GM13976 (cell line): Measurements from ENCODE around the gene ZDHHC14.
"Not testable (repeated sequence)": the region's sequence is repeated elsewhere in the genome, so short reads cannot be mapped to it uniquely, and the experiment has no call there.

ENCODE experiments used
- DNase-seq: peaks from one replicate; pipeline ENCODE4 v3.0.0; 2012; ENCODE audit warnings: low spot score
- in situ Hi-C: fragments of 300-500 bp; cut with MboI; formaldehyde crosslinking; loops from one replicate; pipeline ENCODE4 v1.12.0; 2022; ENCODE audit warnings: low sequenced_read_pairs, mixed read lengths, inconsistent platforms; ENCODE audit not compliant: unreplicated experiment
- TF ChIP-seq, protein P1 (sequence below): IDR thresholded peaks from 2 replicates; pipeline ENCODE4 v1.5.1; 2012; ENCODE audit warnings: borderline replicate concordance, mild to moderate bottlenecking; ENCODE audit not compliant: insufficient read depth; ENCODE audit errors: extremely low read depth, missing control alignments, control extremely low read depth

Gene ZDHHC14

DNA sequence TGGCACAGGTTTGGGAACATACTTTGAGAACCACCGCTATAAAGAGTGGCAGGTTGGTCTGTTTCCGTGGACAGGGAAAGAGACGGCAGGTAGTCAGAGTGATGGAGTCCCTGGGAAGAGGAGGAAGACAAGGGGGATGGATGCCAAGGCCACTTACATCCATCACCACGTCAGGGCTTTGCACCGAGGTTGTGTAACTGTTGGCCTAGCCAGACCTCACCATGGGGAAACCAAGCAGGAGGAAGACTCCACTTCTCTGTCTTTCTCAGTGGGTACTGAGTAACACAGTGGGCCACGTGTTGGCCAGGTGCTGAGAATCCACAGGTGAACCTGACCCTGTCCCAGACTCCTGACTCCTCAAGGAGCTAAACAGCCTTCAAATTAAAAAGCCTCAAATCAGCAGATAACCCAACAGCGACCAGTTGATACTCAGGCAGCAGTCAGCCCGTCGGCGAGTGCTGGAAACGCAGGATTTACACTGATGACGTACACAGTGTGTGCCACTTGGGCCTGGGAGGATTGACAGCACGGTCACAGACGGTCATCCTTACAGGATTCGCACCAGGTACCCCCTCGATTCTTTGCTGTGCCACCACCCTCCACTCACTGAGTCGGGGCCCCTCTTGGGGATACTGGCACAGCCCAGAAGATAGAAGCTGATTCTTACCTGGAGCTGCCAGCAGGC is 307.4 kb downstream of the ZDHHC14 start:
- TF ChIP-seq, protein P1, sequence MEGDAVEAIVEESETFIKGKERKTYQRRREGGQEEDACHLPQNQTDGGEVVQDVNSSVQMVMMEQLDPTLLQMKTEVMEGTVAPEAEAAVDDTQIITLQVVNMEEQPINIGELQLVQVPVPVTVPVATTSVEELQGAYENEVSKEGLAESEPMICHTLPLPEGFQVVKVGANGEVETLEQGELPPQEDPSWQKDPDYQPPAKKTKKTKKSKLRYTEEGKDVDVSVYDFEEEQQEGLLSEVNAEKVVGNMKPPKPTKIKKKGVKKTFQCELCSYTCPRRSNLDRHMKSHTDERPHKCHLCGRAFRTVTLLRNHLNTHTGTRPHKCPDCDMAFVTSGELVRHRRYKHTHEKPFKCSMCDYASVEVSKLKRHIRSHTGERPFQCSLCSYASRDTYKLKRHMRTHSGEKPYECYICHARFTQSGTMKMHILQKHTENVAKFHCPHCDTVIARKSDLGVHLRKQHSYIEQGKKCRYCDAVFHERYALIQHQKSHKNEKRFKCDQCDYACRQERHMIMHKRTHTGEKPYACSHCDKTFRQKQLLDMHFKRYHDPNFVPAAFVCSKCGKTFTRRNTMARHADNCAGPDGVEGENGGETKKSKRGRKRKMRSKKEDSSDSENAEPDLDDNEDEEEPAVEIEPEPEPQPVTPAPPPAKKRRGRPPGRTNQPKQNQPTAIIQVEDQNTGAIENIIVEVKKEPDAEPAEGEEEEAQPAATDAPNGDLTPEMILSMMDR = no peak
- in situ Hi-C loops = no loop called here

DNA sequence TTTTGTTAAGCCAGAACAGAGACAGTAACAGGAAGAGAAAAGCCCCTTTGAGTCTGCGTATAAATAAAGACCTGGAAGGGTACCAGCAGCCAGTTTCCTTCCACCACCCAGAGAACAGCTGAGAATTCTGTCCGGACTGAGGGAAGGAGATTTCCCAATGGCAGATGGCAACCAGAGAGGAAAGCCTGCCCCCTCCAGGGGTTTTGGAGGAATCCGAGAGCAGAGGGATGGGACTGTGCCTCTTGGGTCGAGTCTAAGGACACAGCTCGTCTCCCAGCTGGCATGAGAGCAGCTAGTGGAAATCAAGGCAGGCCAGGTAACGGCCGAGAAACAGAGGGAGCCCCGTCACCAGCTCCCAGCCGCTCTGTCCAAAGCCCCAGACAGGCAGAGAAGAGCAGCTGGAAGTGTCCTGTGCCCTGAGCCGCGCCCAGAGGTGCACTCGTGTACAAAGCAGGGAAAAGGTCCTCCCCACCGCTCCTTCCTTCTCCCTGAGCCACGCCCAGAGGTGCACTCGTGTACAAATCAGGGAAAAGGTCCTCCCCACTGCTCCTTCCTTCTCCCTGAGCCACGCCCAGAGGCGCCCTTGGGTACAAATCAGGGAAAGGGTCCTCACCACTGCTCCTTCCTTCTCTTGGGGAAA is 308.1 kb downstream of the ZDHHC14 start:
- no peak for DNase-seq
- in situ Hi-C loops = no loop called here
- TF ChIP-seq, protein P1 = no peak

More for the DNA sequence above, 307.4 kb downstream of the ZDHHC14 start:
- DNase-seq = no peak

- TF ChIP-seq, protein P1 = no peak
- DNase-seq = no peak
- in situ Hi-C loops = no loop called here
These were observed 308.9 kb downstream of the ZDHHC14 start for GRCh38 chr6:157689875-157690274.

GRCh38 chr6:157690441-157691210 is 309.6 kb downstream of the ZDHHC14 start:
- DNase-seq = no peak
- in situ Hi-C loops = no loop called here
- TF ChIP-seq, protein P1 = no peak

- DNase-seq, in situ Hi-C loops: not testable (repeated sequence)
These were observed 310.6 kb downstream of the ZDHHC14 start for GRCh38 chr6:157691621-157692020.

GRCh38 chr6:157693867-157694266 is 312.9 kb downstream of the ZDHHC14 start:
- in situ Hi-C loops = no loop called here
- TF ChIP-seq, protein P1 = no peak
- DNase-seq = no peak
